Esophagus muscularis mucosa (tissue), 4 donors: ENCODE data around the gene NFIB.

ENCODE experiments used
- CTCF ChIP-seq, 3 experiments: fragments of 200-600 bp in 2 of 3; fragments of 450-650 bp in 1 of 3; sonication (generic) in 2 of 3; IDR thresholded peaks; one replicate each; pipeline ENCODE4 v1.5.1; 2017 to 2019; ENCODE audit warnings: antibody characterized with exemption in 3 of 3, mild to moderate bottlenecking in 2 of 3, moderate library complexity in 1 of 3
- EP300 ChIP-seq: sonication (generic); formaldehyde crosslinking; IDR thresholded peaks from one replicate; pipeline ENCODE4 v1.6.1; 2017; ENCODE audit warnings: antibody characterized with exemption
- POLR2A ChIP-seq: fragments of 450-650 bp; IDR thresholded peaks from one replicate; pipeline ENCODE4 v1.6.1; 2017; ENCODE audit warnings: antibody characterized with exemption, moderate library complexity, mild to moderate bottlenecking, low read depth

- TF ChIP-seq CTCF (IDR thresholded peaks at IDR 0.05) (no peak), EP300 (no peak), POLR2A (no peak)
These were observed 36.4 kb upstream of the NFIB start for GRCh38 chr9:14350349-14350728.
